Activated naive CD4-positive, alpha-beta T cell treated with anti-CD3 and anti-CD28 coated beads for 36 hours (primary cell): Measurements from ENCODE around the gene DEK. TPM values are rescaled to one million over a fixed set of nuclear protein-coding genes. Genes with fewer than 3 reads are reported as not detected.
"Not testable (repeated sequence)": the region's sequence is repeated elsewhere in the genome, so short reads cannot be mapped to it uniquely, and the experiment has no call there.

ENCODE experiments used
- CTCF ChIA-PET: fragments of 350-600 bp; sonication (Branson Sonifier 250); formaldehyde crosslinking; loops from one replicate; lab custom pipeline; 2021; ENCODE audit warnings: antibody characterized with exemption; lab: Charles Lee
- DNase-seq: peaks from one replicate; pipeline ENCODE4 v3.0.0-alpha.2; 2020
- H3K27ac Mint-ChIP-seq: one replicate; pipeline ENCODE4 v1.8.0; 2021; ENCODE audit warnings: mild to moderate bottlenecking, mixed read lengths
- H3K27me3 Mint-ChIP-seq: one replicate; pipeline ENCODE4 v1.8.0; 2021; ENCODE audit warnings: low read depth, mixed read lengths
- H3K36me3 Mint-ChIP-seq: one replicate; pipeline ENCODE4 v1.8.0; 2021; ENCODE audit warnings: low read depth, mixed read lengths
- H3K4me1 Mint-ChIP-seq: one replicate; pipeline ENCODE4 v1.8.0; 2021; ENCODE audit warnings: low read depth, mixed read lengths
- H3K4me3 Mint-ChIP-seq: one replicate; pipeline ENCODE4 v1.8.0; 2021; ENCODE audit warnings: mild to moderate bottlenecking, moderate library complexity, mixed read lengths
- H3K9me3 Mint-ChIP-seq: one replicate; pipeline ENCODE4 v1.8.0; 2021; ENCODE audit warnings: mixed read lengths
- intact Hi-C: fragments of 100-400 bp; cut with micrococcal nuclease; formaldehyde crosslinking; loops from one replicate; pipeline ENCODE4 v1.15.1; 2023
- total RNA-seq, 2 experiments: library from RNA; stranded (reverse); gene quantifications; one replicate each; pipeline ENCODE4 v1.2.3, GENCODE V29; 2021

DEK gene
- 100 to 1,000 TPM; 200 to 203 TPM for total RNA-seq

GRCh38 chr6:18264219-18264922 lies at the start of gene DEK:
DEK (minus strand) TSS chr6:18264530; CDS start chr6:18263987, 543 bp downstream.
- CTCF ChIA-PET, result interaction anchor here (1.6 kb wide), 1 partner anchor 66 kb away, joined by 4 read pairs; no protein-coding TSS in a partner anchor
- H3K4me1 Mint-ChIP-seq, result peaks cover 47% of the 10 kb centered on the region
- H3K4me3 Mint-ChIP-seq, result peak within 1 kb of the TSS; percentile 96

GRCh38 chr6:18312368-18312767 lies 48.0 kb upstream of the DEK start:
- Mint-ChIP-seq H3K36me3 (no peaks in the 10 kb centered on the region), H3K4me3 (no peak overlapping the region), H3K27ac (no peak overlapping the region), H3K9me3 (no peaks in the 10 kb centered on the region), H3K27me3 (peaks cover 5% of the 10 kb centered on the region), H3K4me1 (no peaks in the 10 kb centered on the region)
- no peak for DNase-seq
- CTCF ChIA-PET, result interaction anchor here (0.5 to 0.7 kb wide), 2 partner anchors 9 to 283 kb away, joined by 3 to 5 read pairs; no protein-coding TSS in a partner anchor
- intact Hi-C loops, result no loop called here

More at GRCh38 chr6:18264219-18264922, at the start of gene DEK:
- intact Hi-C loops, result loop anchor here (1.0 to 5.0 kb wide), 2 partner anchors 123 to 1942 kb away; partner anchors contain the start of gene RNF144B
- peak within 1 kb of the TSS; percentile 98 for H3K27ac Mint-ChIP-seq
- H3K27me3 Mint-ChIP-seq, result no peaks in the 10 kb centered on the region
- peaks cover 40% of the 10 kb centered on the region for H3K36me3 Mint-ChIP-seq
- peak; percentile 91 for DNase-seq
- H3K9me3 Mint-ChIP-seq, result peaks cover 7% of the 10 kb centered on the region

- H3K4me3 Mint-ChIP-seq, DNase-seq, H3K36me3 Mint-ChIP-seq, H3K27ac Mint-ChIP-seq, H3K9me3 Mint-ChIP-seq, CTCF ChIA-PET, H3K27me3 Mint-ChIP-seq, H3K4me1 Mint-ChIP-seq, intact Hi-C loops: not testable (repeated sequence)
Measured at GRCh38 chr6:18310010-18310409, 45.7 kb upstream of the DEK start.

- intact Hi-C loops, result no loop called here
- no peaks in the 10 kb centered on the region for H3K9me3 Mint-ChIP-seq
- DNase-seq, result no peak
- no peak overlapping the region for H3K27ac Mint-ChIP-seq
- no peaks in the 10 kb centered on the region for H3K4me1 Mint-ChIP-seq
- H3K27me3 Mint-ChIP-seq, result peaks cover 5% of the 10 kb centered on the region
- CTCF ChIA-PET, result no interaction called here
- no peak overlapping the region for H3K4me3 Mint-ChIP-seq
- H3K36me3 Mint-ChIP-seq, result no peaks in the 10 kb centered on the region
Measured at GRCh38 chr6:18309046-18309445, 44.7 kb upstream of the DEK start.

GRCh38 chr6:18308070-18308735 lies 43.9 kb upstream of the DEK start:
- no peak for DNase-seq
- Mint-ChIP-seq H3K27me3 (peaks cover 5% of the 10 kb centered on the region), H3K36me3 (no peaks in the 10 kb centered on the region), H3K4me3 (no peak overlapping the region), H3K4me1 (no peaks in the 10 kb centered on the region), H3K27ac (no peak overlapping the region), H3K9me3 (no peaks in the 10 kb centered on the region)
- intact Hi-C loops, result no loop called here
- CTCF ChIA-PET, result no interaction called here

- H3K27ac Mint-ChIP-seq, result no peak overlapping the region
- H3K9me3 Mint-ChIP-seq, result no peaks in the 10 kb centered on the region
- no peaks in the 10 kb centered on the region for H3K36me3 Mint-ChIP-seq
- peaks cover 5% of the 10 kb centered on the region for H3K27me3 Mint-ChIP-seq
- intact Hi-C loops, result no loop called here
- CTCF ChIA-PET, result no interaction called here
- no peak overlapping the region for H3K4me3 Mint-ChIP-seq
- H3K4me1 Mint-ChIP-seq, result no peaks in the 10 kb centered on the region
- DNase-seq, result no peak
Measured at GRCh38 chr6:18306977-18307376, 42.6 kb upstream of the DEK start.

- Mint-ChIP-seq H3K27me3 (no peaks in the 10 kb centered on the region), H3K27ac (no peak overlapping the region), H3K4me3 (no peak overlapping the region), H3K4me1 (no peaks in the 10 kb centered on the region), H3K9me3 (no peaks in the 10 kb centered on the region), H3K36me3 (no peaks in the 10 kb centered on the region)
- CTCF ChIA-PET, result interaction anchor here (0.7 to 0.8 kb wide), 2 partner anchors 37 to 103 kb away, joined by 3 read pairs; no protein-coding TSS in a partner anchor
- intact Hi-C loops, result no loop called here
- no peak for DNase-seq
Measured at GRCh38 chr6:18302561-18303439, 38.5 kb upstream of the DEK start.

- Mint-ChIP-seq H3K4me1 (no peaks in the 10 kb centered on the region), H3K27me3 (peaks cover 5% of the 10 kb centered on the region), H3K9me3 (no peaks in the 10 kb centered on the region), H3K4me3 (no peak overlapping the region), H3K27ac (no peak overlapping the region), H3K36me3 (no peaks in the 10 kb centered on the region)
- no peak for DNase-seq
- intact Hi-C loops, result no loop called here
- CTCF ChIA-PET, result interaction anchor here (0.8 to 1.4 kb wide), 2 partner anchors 12 to 31 kb away, joined by 3 to 4 read pairs; no protein-coding TSS in a partner anchor
Measured at GRCh38 chr6:18293076-18293904, 29.0 kb upstream of the DEK start.

GRCh38 chr6:18289283-18289682 lies 25.0 kb upstream of the DEK start:
- CTCF ChIA-PET, result no interaction called here
- Mint-ChIP-seq H3K4me1 (no peaks in the 10 kb centered on the region), H3K9me3 (no peaks in the 10 kb centered on the region), H3K27me3 (peaks cover 13% of the 10 kb centered on the region), H3K36me3 (no peaks in the 10 kb centered on the region), H3K4me3 (no peak overlapping the region), H3K27ac (no peak overlapping the region)
- no peak for DNase-seq
- intact Hi-C loops, result no loop called here

- no peak overlapping the region for H3K27ac Mint-ChIP-seq
Measured at GRCh38 chr6:18284261-18284660, 19.9 kb upstream of the DEK start.

GRCh38 chr6:18281564-18281963 lies 17.2 kb upstream of the DEK start:
- peaks cover 37% of the 10 kb centered on the region for H3K27me3 Mint-ChIP-seq
- H3K4me3 Mint-ChIP-seq, result no peak overlapping the region
- no peaks in the 10 kb centered on the region for H3K9me3 Mint-ChIP-seq
- H3K4me1 Mint-ChIP-seq, result peaks cover 4% of the 10 kb centered on the region
- H3K36me3 Mint-ChIP-seq, result no peaks in the 10 kb centered on the region
- no peak for DNase-seq
- CTCF ChIA-PET, result no interaction called here
- intact Hi-C loops, result no loop called here
- no peak overlapping the region for H3K27ac Mint-ChIP-seq

More at GRCh38 chr6:18284261-18284660, 19.9 kb upstream of the DEK start:
- CTCF ChIA-PET, result no interaction called here
- no peak for DNase-seq
- H3K4me3 Mint-ChIP-seq, result no peak overlapping the region
- peaks cover 30% of the 10 kb centered on the region for H3K27me3 Mint-ChIP-seq
- no peaks in the 10 kb centered on the region for H3K4me1 Mint-ChIP-seq
- no peaks in the 10 kb centered on the region for H3K36me3 Mint-ChIP-seq
- intact Hi-C loops, result no loop called here
- H3K9me3 Mint-ChIP-seq, result no peaks in the 10 kb centered on the region
